Measurements from ENCODE around the gene HOXD10.

DNA sequence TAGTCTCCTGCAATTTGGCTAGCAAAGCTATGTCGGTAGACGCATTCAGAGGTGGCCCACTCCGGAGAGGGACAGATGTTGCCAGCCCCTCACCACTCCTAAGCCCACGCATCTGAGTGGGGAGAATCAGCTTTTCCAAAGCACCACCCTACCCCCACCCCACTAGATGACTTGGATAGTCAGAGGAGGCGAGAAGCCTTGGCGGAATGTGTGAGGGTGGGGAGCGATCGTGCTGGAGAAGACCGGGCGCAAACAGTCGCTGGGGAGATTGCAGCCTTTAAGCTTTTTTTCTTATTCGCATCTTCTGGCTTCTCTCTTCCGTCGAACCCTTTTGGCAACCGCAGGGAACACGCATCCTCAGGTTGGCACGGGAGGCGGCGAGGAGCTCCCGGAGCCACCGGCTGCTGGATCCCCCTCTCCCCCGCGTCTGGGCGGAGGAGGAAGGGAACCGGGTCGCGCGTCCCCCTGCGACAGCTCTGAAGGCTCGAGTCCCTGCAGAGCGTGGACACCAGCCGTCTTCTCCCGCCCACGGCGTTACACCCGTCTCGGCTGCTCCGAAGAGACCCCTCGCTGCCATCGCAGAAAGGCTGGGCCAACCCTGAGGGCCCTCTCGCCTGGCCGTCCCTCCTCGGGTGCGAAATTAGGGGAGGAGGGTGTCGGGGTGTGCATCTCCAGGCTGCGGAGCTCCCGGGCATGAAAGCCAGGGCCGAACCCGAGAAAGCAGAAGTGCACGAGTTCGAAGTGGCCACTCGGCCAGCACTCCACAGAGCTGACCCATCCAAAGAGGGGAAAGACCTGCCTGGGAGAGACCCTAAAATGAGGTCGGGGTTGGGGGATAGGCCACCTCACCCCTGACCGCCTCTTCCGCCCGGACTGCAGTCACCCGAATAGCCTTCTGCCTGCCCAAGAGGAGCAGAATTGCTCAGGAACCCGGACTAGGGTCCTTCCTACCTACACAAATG is 45.0 kb upstream of the HOXD10 start:
- no peak for TF ChIP-seq CTCF (IDR thresholded peaks at IDR 0.05; ENCODE audit: low read depth, low read length)
- no peak for TF ChIP-seq POLR2A (IDR thresholded peaks at IDR 0.05; ENCODE audit: extremely low read depth, insufficient read length)
- TF ChIP-seq MAX (IDR thresholded peaks at IDR 0.05; ENCODE audit: low read depth, low read length): no peak
- no peak for TF ChIP-seq MYC (IDR thresholded peaks at IDR 0.05; ENCODE audit: low read depth, low read length)

Data from NB4 (cell line).